ENCODE measurements around the gene KIAA1217.
"Not testable (repeated sequence)": the region's sequence is repeated elsewhere in the genome, so short reads cannot be mapped to it uniquely, and the experiment has no call there.

The KIAA1217 gene

GRCh38 chr10:24343686-24344085, 134.7 kb downstream of the KIAA1217 start:
- DNase-seq, result no peak

DNA sequence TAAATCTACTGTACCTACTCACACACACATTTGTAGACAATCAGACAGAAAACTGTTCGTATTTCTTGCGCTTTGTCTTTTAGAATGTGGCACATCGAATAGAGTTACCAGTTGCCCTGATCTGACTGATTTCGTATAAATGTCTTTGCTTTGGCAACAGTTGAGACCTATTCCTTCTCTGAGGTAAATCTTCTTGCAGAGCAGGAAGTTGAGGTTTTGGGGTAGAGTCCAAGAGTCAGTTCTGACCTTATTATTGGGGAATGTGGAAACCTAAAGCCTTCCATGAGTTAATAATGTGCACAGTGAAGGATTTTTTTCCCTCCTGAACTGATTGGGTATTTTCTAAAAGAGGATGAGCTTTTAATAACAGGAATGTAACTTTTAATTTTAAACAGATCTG, 135.3 kb downstream of the KIAA1217 start:
- DNase-seq, result no peak

DNA sequence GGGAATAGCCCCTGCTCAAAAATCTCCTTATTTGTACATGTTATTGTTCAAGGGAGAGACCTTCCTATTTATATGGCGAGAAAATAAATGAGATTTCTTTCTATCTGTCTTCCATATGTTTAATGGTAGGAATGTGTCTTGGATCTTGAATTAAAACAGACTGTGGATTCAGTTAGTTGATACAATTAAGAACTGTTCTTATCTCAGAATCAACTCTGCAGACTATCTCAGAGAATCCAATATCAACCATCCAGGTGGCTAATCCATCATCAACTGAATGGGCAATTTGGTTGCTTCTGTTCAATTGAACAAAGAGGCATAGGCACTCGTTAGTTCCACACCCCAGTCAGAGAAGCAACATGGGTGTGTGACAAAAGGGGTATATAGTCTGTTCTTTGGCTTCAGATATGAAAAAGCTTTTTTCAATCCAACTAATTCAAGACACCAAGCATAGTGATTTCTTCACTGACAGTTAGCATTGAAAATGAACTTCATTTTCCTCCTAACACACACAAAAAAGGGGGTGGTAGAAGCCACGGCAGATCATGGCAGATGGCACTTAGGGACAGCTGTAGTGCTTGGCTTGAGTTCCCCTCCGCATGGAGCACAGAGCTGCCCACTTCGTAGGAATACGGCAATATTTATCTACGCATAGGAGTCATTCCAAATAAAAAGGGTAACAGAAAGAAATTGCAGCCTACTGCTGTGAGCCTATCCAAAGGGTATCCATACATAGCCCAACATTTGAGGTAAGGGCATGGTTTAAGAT, 135.9 kb downstream of the KIAA1217 start:
- DNase-seq, result no peak

- DNase-seq, result no peak
Measured at GRCh38 chr10:24346877-24347519, 138.1 kb downstream of the KIAA1217 start.

GRCh38 chr10:24349379-24350001, 140.6 kb downstream of the KIAA1217 start:
- no peak for DNase-seq

DNA sequence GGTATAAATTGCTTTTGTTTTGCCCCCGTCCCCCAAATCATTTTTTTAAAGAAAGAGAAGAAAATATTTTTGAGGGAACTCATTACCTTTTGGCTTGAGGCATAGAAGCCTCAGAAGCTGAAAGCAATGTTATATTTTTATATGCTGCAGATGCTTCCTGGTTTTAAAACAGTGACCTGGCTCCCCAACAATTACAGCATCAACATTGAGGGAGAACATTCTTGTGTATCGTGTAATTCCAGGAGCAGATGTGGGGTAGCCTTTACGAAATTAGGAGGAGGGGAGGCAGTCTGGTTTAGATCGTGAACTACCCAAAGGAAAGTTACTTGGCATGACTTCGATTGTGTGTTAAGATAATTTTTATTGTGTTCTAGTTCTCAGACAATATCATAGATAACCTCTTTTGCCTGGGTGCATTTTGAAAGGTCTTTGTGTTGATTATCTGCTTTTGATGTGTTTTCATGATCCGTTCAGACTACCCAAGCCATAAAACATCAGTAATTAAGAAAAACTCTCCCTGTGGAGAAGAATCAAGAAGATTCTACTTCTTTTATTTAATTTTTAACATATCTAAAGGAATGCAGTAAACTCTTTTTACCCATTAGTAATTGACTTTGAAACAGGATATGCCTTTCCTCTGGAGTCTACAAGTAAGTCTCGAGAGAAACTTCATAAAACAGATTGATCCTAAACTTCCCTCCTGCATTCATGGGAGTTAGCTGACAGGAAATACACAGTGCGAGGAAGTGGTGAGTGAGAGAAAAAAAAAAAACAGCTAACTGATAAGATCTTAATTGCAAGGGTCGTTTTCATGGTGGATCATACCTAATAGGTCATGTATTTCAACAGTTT, 141.4 kb downstream of the KIAA1217 start:
- no peak for DNase-seq

- not testable (repeated sequence) for DNase-seq
Measured at GRCh38 chr10:24350922-24351225, 141.9 kb downstream of the KIAA1217 start.

DNA sequence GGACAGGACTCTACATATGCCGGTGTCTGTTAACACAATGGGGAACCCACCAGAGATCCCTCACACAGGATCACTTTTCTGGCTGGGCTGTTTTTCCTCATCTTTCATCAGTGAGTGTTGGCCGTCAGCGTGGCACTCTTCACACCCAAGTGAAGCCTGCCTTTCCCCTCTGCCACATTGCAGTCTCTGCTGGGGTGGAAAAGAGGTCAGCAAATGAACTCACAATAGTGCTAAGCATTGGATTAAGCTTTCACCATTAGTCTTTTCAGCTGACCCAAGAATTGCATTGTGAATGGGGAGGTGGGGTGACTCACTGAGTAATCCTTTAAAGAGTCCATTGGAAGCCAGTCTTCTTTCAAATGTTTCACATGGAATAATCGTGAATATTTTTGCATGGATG, 143.0 kb downstream of the KIAA1217 start:
- no peak for DNase-seq

DNA sequence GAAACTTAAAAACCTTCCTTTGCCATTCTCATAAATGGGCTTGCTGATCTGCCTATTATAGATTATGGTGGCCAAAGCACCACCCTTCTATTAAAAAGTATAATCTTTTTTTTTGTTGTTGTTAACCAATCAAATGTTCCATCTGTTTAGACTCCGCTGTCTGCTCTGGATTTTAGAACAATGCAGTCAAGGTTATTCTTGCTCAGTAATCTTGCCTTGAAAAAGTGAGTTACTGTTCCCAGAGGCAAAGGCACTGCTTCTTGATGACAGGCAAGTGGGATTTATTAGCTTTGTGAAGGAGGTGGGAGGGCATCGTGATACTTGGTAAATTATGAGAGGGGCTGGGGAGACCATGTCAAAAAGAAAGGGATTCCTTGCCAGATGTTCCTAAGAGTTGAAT, 143.5 kb downstream of the KIAA1217 start:
- DNase-seq, result no peak

DNA sequence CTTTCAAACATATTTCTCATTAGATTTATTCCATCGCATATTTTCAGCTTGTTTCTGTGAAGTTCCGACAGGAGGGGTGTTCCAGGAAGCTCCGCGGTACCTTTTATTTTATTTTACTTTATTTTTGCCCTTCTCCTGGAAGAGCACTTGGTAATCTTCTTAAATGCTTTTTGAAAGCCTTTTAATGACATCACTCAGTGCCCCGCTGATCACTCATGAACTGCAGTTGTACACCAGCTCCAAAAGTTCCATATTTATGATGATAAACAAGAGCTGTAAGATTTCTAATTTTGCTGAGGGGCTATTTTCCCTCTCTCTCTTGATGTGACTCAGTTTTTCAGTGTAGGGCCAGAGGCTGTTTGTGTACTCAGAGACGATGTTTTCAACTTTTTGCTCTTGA, 144.4 kb downstream of the KIAA1217 start:
- DNase-seq, result no peak

DNA sequence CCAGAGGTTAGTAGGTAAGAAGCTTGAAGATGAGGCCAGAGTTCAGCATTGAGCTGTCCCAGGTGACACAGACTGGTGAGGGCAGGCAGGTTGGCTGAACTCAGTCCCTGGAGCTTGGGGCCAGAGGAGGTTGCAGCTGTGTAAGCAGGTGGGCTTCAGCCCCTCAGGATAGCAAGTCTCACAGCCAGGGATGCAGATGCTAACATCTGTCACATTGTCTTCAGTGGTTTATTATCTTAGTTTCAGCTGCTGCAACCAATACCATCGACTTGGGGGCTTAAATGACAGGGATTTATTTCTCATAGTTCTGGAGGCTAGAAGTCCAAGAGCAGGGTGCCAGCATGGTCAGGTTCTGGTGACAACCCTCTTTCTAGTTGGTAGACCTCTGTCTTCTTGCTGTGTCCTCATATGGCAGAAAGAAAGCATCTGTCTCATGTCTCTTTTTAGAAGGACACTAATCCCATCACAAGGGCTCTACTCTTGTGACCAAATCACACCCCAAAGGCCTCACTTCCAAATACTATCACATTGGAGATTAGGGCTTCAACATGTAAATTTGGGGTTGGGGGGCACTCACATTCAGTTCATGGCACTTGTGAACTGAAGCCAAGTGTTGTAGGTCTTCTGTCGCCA, 146.2 kb downstream of the KIAA1217 start:
- DNase-seq, result no peak

DNA sequence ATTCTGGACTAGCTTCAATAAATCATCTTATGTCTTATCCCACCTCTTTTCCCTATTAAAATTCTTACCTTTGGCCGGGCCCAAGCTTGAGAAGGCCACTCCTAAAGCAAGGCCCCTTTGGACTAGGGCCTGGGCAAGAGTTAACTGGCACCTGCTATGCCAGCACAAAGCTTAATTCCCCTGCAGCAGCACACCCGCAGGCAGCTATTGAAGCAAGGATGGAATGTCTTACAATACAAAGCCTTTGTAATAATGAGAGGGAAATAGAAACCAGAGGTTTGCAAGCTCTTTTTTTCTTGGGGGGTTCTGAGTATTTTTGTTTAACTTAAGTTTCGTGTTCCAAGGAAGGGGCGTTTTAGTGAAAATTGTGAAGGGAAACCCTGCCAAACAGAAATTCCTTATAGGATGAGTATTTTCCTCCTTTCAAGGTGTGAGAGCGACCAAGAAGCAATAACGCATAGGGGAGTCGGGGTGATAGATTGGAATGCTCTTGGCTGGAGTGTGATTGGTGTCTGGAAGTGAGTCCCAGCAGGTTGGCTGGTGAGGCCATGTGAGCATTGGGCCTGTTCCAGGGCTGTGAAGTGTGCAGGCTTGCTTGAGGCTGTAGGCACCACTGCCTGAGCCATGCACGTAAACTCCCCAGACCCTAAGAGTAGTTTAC, 148.5 kb downstream of the KIAA1217 start:
- no peak for DNase-seq

GRCh38 chr10:24358022-24358421, 149.1 kb downstream of the KIAA1217 start:
- no peak for DNase-seq

DNA sequence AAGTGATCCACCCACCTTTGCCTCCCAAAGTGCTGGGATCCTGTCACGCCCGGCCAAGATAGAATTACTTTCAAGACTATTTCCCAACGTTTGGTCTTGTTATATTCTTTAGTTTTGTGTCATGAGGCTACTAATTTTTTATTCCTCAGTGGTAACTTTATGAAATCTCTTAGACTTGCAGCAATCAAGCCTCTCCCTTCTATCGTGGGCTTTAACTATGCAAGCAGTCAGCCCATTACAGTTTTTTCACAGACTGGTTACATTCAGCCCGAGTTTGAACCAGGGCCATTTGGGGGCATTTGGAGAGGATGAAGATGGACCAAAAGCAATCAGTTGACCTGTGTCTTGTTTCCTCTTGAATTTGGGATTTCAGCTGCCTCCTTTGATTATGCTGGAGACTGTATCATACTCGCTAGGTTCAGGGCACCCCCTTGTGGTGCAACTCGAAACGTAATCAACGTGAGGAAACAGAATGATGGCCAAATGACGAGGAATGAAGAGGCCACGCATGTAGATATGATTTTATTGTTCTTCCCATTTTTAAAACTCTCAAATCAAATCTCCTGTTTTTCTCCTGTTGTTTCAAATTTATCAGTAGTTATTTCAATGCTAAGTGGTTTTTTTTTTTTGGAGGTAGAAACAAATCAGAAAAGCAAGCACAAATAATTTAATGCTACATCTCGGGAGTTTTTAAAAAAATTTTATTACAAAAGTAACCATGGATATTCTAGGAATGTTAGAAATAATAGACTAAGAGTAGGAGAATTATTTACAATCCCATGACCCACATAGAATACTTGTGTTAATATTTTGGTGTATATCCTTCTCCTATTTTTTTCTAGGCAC, 151.6 kb downstream of the KIAA1217 start:
- DNase-seq, result no peak

DNA sequence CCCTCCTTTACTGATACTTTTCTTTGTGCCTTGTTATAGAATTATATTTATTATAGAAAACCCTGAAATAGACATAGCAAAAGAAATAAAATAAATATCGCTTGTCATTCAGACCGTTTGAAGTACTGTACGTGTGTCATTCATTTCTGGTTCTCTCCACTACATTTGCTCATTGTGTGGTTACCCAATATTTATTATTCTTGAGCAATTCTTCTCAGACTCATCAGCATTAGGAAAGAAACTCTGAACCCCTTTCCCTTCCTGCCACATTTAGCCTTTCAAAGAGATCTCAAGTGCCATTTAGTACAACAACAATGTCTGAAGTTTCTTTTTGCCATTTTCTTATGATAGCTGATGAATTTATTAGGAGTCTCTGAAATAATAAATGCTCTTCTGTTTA, 154.1 kb downstream of the KIAA1217 start:
- DNase-seq, result no peak

- no peak for DNase-seq
Measured at GRCh38 chr10:24367688-24368087, 158.8 kb downstream of the KIAA1217 start.

GRCh38 chr10:24370877-24371276, 161.9 kb downstream of the KIAA1217 start:
- DNase-seq, result no peak

GRCh38 chr10:24371396-24371795, 162.5 kb downstream of the KIAA1217 start:
- no peak for DNase-seq

GRCh38 chr10:24374134-24374915, 165.4 kb downstream of the KIAA1217 start:
- DNase-seq, result no peak

DNA sequence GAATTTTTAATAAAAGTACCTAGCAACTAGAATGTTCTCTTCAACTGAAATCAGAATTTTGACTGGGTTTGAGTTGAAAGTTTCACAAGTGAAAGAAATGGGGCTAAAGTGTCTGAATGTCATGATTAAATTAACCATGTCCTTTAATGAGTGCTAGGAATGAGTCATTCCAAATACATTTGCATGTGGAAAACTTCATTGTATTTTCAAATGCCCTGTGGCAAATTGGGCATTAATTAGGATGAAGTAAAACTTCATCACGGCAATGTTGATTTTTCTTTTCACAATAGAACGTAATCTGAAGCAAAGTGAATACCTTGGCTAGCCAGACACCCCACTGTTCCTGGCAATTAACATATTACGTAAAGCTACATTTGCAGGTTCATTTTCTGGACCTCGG, 166.6 kb downstream of the KIAA1217 start:
- no peak for DNase-seq

- DNase-seq, result no peak
Measured at GRCh38 chr10:24376731-24377130, 167.8 kb downstream of the KIAA1217 start.

Measured in DMS153 (cell line).